HFFc6 (cell line): Measurements from ENCODE around the gene FAT1. TPM values are rescaled to one million over a fixed set of nuclear protein-coding genes. Genes with fewer than 3 reads are reported as not detected.
"Not testable (repeated sequence)": the region's sequence is repeated elsewhere in the genome, so short reads cannot be mapped to it uniquely, and the experiment has no call there.

Source experiments
- DNase-seq: peaks from one replicate; pipeline ENCODE4 v3.0.0-alpha.2; 2018
- H3K27ac Mint-ChIP-seq: 2 replicates; pipeline ENCODE4 v1.8.0; 2020; ENCODE audit warnings: mild to moderate bottlenecking, mixed read lengths
- H3K27me3 Mint-ChIP-seq: 2 replicates; pipeline ENCODE4 v1.8.0; 2021; ENCODE audit warnings: mild to moderate bottlenecking, moderate library complexity, mixed read lengths; ENCODE audit not compliant: insufficient read depth
- H3K36me3 Mint-ChIP-seq: 2 replicates; pipeline ENCODE4 v1.8.0; 2021; ENCODE audit warnings: low read depth, mixed read lengths
- H3K4me1 Mint-ChIP-seq: 2 replicates; pipeline ENCODE4 v1.8.0; 2020; ENCODE audit warnings: low read depth, mixed read lengths
- H3K4me3 Mint-ChIP-seq: 2 replicates; pipeline ENCODE4 v1.8.0; 2020; ENCODE audit warnings: mild to moderate bottlenecking, moderate library complexity, mixed read lengths
- H3K9me3 Mint-ChIP-seq: 2 replicates; pipeline ENCODE4 v1.8.0; 2020; ENCODE audit warnings: mild to moderate bottlenecking, mixed read lengths
- CTCF ChIP-seq: fragments of 200-600 bp; sonication (generic); IDR thresholded peaks from 2 replicates; pipeline ENCODE4 v1.5.0; 2021; ENCODE audit warnings: antibody characterized with exemption, mild to moderate bottlenecking
- total RNA-seq, 6 experiments: library from RNA; stranded (reverse); fragmentation: NEBNext Ultra II Directional; extraction: Animal tissue kit (Norgen Biotek cat#: 25700); gene quantifications; 2 replicates in 1 of 6; 3 replicates in 5 of 6; pipeline ENCODE4 v1.2.3, GENCODE V29; 2021

FAT1 gene
- total RNA-seq, 6 experiments from 2014 or later: 238 to 483 (median 287) TPM

GRCh38 chr4:186765673-186766546 is 42.3 kb upstream of the FAT1 start:
- no peak for DNase-seq

GRCh38 chr4:186765138-186765537 is 41.5 kb upstream of the FAT1 start:
- peaks cover 2% of the 10 kb centered on the region; the same call in 1 of the 2 replicates for H3K9me3 Mint-ChIP-seq
- H3K4me1 Mint-ChIP-seq: peaks cover 38% of the 10 kb centered on the region
- peaks cover 4% of the 10 kb centered on the region for H3K36me3 Mint-ChIP-seq
- DNase-seq: peak; percentile 71
- H3K27me3 Mint-ChIP-seq: peaks cover 2% of the 10 kb centered on the region
- peak overlapping the region; percentile 79 for H3K4me3 Mint-ChIP-seq
- TF ChIP-seq CTCF: no peak
- H3K27ac Mint-ChIP-seq: peak overlapping the region; percentile 84

More at GRCh38 chr4:186765673-186766546, 42.3 kb upstream of the FAT1 start:
- peaks cover 38% of the 10 kb centered on the region for H3K4me1 Mint-ChIP-seq
- TF ChIP-seq CTCF: no peak
- H3K27me3 Mint-ChIP-seq: no peaks in the 10 kb centered on the region; the same call in 1 of the 2 replicates
- H3K27ac Mint-ChIP-seq: peak overlapping the region; percentile 84
- H3K4me3 Mint-ChIP-seq: peak overlapping the region; percentile 79; the same call in 1 of the 2 replicates
- no peaks in the 10 kb centered on the region; the same call in 1 of the 2 replicates for H3K36me3 Mint-ChIP-seq
- H3K9me3 Mint-ChIP-seq: peaks cover 4% of the 10 kb centered on the region; the same call in 1 of the 2 replicates

GRCh38 chr4:186764457-186764856 is 40.8 kb upstream of the FAT1 start:
- peaks cover 4% of the 10 kb centered on the region for H3K36me3 Mint-ChIP-seq
- no peak for TF ChIP-seq CTCF
- H3K4me3 Mint-ChIP-seq: no peak overlapping the region
- no peak for DNase-seq
- peak overlapping the region; percentile 84 for H3K27ac Mint-ChIP-seq
- H3K27me3 Mint-ChIP-seq: peaks cover 2% of the 10 kb centered on the region
- H3K9me3 Mint-ChIP-seq: no peaks in the 10 kb centered on the region
- peaks cover 34% of the 10 kb centered on the region for H3K4me1 Mint-ChIP-seq

- no peak overlapping the region for H3K27ac Mint-ChIP-seq
- peaks cover 4% of the 10 kb centered on the region for H3K36me3 Mint-ChIP-seq
- DNase-seq: no peak
- H3K4me3 Mint-ChIP-seq: no peak overlapping the region
- H3K27me3 Mint-ChIP-seq: peaks cover 2% of the 10 kb centered on the region
- no peaks in the 10 kb centered on the region for H3K9me3 Mint-ChIP-seq
- no peak for TF ChIP-seq CTCF
- peaks cover 34% of the 10 kb centered on the region for H3K4me1 Mint-ChIP-seq
Observed at GRCh38 chr4:186762865-186763264, 39.2 kb upstream of the FAT1 start.

- no peak for TF ChIP-seq CTCF
- Mint-ChIP-seq H3K4me3 (no peak overlapping the region), H3K27me3 (peaks cover 3% of the 10 kb centered on the region), H3K4me1 (peaks cover 34% of the 10 kb centered on the region), H3K36me3 (peaks cover 4% of the 10 kb centered on the region), H3K27ac (no peak overlapping the region), H3K9me3 (no peaks in the 10 kb centered on the region)
- no peak for DNase-seq
Observed at GRCh38 chr4:186762361-186762760, 38.7 kb upstream of the FAT1 start.

- H3K4me1 Mint-ChIP-seq: peaks cover 34% of the 10 kb centered on the region
- not testable (repeated sequence) for H3K4me3 Mint-ChIP-seq, DNase-seq, H3K36me3 Mint-ChIP-seq, H3K9me3 Mint-ChIP-seq, H3K27ac Mint-ChIP-seq, H3K27me3 Mint-ChIP-seq
Observed at GRCh38 chr4:186761956-186762355, 38.3 kb upstream of the FAT1 start.
